ENCODE measurements around the gene ZNF341.

DNA sequence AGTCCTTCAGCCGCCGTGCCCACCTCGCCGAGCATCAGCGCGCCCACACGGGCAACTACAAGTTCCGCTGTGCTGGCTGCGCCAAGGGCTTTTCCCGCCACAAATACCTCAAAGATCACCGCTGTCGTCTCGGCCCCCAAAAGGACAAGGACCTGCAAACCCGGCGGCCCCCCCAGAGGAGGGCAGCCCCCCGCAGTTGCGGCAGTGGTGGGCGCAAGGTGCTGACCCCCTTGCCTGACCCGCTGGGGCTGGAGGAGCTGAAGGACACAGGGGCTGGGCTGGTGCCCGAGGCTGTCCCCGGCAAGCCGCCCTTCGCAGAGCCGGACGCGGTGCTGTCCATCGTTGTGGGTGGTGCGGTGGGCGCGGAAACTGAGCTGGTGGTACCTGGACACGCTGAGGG, 59.2 kb downstream of the ZNF341 start:
- TF ChIP-seq, protein P1, sequence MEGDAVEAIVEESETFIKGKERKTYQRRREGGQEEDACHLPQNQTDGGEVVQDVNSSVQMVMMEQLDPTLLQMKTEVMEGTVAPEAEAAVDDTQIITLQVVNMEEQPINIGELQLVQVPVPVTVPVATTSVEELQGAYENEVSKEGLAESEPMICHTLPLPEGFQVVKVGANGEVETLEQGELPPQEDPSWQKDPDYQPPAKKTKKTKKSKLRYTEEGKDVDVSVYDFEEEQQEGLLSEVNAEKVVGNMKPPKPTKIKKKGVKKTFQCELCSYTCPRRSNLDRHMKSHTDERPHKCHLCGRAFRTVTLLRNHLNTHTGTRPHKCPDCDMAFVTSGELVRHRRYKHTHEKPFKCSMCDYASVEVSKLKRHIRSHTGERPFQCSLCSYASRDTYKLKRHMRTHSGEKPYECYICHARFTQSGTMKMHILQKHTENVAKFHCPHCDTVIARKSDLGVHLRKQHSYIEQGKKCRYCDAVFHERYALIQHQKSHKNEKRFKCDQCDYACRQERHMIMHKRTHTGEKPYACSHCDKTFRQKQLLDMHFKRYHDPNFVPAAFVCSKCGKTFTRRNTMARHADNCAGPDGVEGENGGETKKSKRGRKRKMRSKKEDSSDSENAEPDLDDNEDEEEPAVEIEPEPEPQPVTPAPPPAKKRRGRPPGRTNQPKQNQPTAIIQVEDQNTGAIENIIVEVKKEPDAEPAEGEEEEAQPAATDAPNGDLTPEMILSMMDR (IDR thresholded peaks at IDR 0.05; ENCODE audit: borderline replicate concordance, extremely low read depth, low read length, poor library complexity, severe bottlenecking), result no peak
- no peak for TF ChIP-seq EZH2 (IDR thresholded peaks at IDR 0.05; ENCODE audit: borderline replicate concordance, low read depth, low read length, severe bottlenecking)

Measured in DND-41 (cell line).